Peyer's patch (tissue), 4 donors: Measurements from ENCODE around the gene PANK1. TPM values are rescaled to one million over a fixed set of nuclear protein-coding genes. Genes with fewer than 3 reads are reported as not detected.
A peak's percentile ranks its signal among the peaks of the same experiment; 100 is the strongest.

ENCODE experiments used
- DNase-seq, 3 donors: peaks; one replicate each; pipeline ENCODE4 v3.0.0-alpha.2; 2017 to 2019
- H3K27ac ChIP-seq, 4 donors: fragments of 200-600 bp; sonication (generic); one replicate each; pipeline ENCODE4 v1.5.1; 2016 to 2019
- H3K27me3 ChIP-seq, 2 donors: fragments of 200-600 bp; sonication (generic); one replicate each; pipeline ENCODE4 v1.5.1; 2019
- H3K36me3 ChIP-seq, 3 donors: fragments of 200-600 bp; sonication (generic); one replicate each; pipeline ENCODE4 v1.5.1; 2016 to 2019
- H3K4me1 ChIP-seq, 4 donors: fragments of 200-600 bp; sonication (generic); one replicate each; pipeline ENCODE4 v1.5.1; 2016 to 2019
- H3K4me3 ChIP-seq, 4 donors: fragments of 200-600 bp; sonication (generic); 1 replicate in 3 of 4; 2 replicates in 1 of 4; pipeline ENCODE4 v1.5.1; 2016 to 2019; ENCODE audit warnings: mild to moderate bottlenecking in 1 of 4
- H3K9me3 ChIP-seq, 4 donors: fragments of 200-600 bp; sonication (generic); one replicate each; pipeline ENCODE4 v1.5.1; 2016 to 2019; ENCODE audit warnings: mild to moderate bottlenecking in 1 of 4
- POLR2A ChIP-seq, 2 donors: fragments of 450-650 bp; IDR thresholded peaks; one replicate each; pipeline ENCODE4 v1.5.1; 2017; ENCODE audit warnings: antibody characterized with exemption in 2 of 2, mild to moderate bottlenecking in 2 of 2, moderate library complexity in 2 of 2
- total RNA-seq, 4 donors: library from RNA; depleted of rRNA; stranded (reverse); fragments of >200 nt; gene quantifications; one replicate each; pipeline ENCODE4 v1.1.0, GENCODE V29; 2016
- TF ChIP-seq, protein P1 (sequence below), 6 experiments: fragments of 450-650 bp in 4 of 6; fragments of 200-600 bp in 2 of 6; sonication (generic) in 1 of 6; IDR thresholded peaks; one replicate each; pipeline ENCODE4 v1.5.1; 2017 to 2019; ENCODE audit warnings: antibody characterized with exemption in 6 of 6, mild to moderate bottlenecking in 3 of 6, moderate library complexity in 1 of 6

PANK1 gene
- total RNA-seq, 4 donors from 2014 or later, result 22.3 to 45.9 (median 33.9) TPM

DNA sequence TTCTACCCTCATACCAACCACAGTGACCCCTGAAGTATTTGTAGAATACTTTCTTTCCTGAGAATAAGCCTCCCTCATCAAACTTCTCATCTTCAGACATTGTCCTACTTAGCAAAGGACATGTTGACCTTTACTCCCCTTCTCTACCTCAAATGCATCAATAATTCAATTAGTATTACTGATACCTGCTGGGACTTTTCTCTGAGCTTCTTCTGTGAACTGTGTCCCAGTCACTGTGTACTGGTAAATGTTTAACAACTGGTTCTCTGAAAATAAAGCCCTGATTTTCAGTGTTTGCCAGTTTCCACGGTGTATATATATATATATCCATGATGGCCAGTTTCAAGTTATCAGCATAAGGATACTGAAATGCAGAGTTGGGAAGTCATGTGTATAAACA lies 12.2 kb downstream of the PANK1 start:
- Histone ChIP-seq H3K27me3 (no peaks in the 10 kb centered on the region), H3K4me1 (no peaks in the 10 kb centered on the region), H3K4me3 (no peak overlapping the region), H3K9me3 (no peaks in the 10 kb centered on the region), H3K27ac (peak overlapping the region in 1 of 4 donors; percentile 26), H3K36me3 (peaks cover 0 to 7% (median 0%) of the 10 kb centered on the region in 3 donors)
- TF ChIP-seq POLR2A (IDR thresholded peaks at IDR 0.05), result no peak
- TF ChIP-seq, protein P1, sequence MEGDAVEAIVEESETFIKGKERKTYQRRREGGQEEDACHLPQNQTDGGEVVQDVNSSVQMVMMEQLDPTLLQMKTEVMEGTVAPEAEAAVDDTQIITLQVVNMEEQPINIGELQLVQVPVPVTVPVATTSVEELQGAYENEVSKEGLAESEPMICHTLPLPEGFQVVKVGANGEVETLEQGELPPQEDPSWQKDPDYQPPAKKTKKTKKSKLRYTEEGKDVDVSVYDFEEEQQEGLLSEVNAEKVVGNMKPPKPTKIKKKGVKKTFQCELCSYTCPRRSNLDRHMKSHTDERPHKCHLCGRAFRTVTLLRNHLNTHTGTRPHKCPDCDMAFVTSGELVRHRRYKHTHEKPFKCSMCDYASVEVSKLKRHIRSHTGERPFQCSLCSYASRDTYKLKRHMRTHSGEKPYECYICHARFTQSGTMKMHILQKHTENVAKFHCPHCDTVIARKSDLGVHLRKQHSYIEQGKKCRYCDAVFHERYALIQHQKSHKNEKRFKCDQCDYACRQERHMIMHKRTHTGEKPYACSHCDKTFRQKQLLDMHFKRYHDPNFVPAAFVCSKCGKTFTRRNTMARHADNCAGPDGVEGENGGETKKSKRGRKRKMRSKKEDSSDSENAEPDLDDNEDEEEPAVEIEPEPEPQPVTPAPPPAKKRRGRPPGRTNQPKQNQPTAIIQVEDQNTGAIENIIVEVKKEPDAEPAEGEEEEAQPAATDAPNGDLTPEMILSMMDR (IDR thresholded peaks at IDR 0.05), result no peak
- DNase-seq, result no peak

DNA sequence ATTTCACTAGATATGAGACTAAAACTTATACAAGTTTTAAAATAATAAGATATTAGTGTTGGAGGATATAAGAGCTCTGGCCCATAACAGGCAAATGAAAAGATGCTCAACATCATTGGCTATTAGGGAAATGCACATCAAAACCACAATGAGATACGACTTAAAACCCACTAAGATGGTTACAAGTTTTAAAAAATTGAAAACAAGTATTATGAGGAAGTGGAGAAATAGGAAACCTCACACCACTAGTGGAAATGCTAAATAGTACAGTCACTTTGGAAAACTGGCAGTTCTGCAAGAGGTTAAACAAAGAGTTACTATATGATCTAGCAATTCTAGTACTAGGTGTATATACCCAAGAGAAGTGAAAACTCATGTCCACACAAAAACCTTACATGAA lies 17.2 kb downstream of the PANK1 start:
- H3K4me1 ChIP-seq, result no peaks in the 10 kb centered on the region
- no peaks in the 10 kb centered on the region for H3K27me3 ChIP-seq

DNA sequence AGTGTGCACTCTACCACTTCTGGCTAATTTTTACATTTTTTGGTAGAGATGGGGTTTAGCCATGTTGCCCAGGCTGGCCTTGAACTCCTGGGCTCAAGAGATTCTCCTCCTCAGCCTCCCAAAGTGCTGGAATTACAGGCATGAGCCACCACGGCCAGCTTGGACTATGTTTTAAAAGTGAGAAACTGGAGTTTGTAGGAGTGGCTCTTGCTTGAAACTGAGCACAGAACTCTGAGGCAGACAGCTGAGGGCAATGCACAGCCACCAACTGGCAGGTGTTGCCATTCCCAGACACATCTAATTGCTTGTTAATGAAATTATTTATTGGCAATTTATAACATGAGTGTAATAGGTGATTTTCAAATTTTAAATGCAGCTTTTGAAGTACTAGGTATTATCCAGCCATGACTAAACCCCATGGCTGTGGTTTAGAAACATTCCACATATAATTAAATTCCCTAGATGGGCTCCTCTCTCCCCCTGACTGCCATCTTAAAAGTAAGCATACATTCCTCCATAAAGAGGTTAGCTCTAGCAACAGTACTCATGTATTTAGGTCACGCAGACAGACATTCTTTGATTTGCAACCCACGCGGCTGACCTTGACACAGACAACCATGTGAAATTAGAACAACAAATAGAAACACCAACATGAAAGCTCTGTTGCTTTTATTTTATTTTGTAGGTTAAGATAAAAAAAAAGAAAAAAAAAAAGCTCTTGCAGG lies 19.8 kb downstream of the PANK1 start:
- no peaks in the 10 kb centered on the region for H3K36me3 ChIP-seq
- TF ChIP-seq, protein P1 (IDR thresholded peaks at IDR 0.05), result no peak
- no peak for TF ChIP-seq POLR2A (IDR thresholded peaks at IDR 0.05)
- no peaks in the 10 kb centered on the region for H3K27me3 ChIP-seq
- no peak overlapping the region for H3K27ac ChIP-seq
- no peak overlapping the region for H3K4me3 ChIP-seq
- DNase-seq, result no peak
- no peaks in the 10 kb centered on the region for H3K4me1 ChIP-seq
- H3K9me3 ChIP-seq, result no peaks in the 10 kb centered on the region

More for the DNA sequence above, 17.2 kb downstream of the PANK1 start:
- H3K27ac ChIP-seq, result no peak overlapping the region
- TF ChIP-seq, protein P1 (IDR thresholded peaks at IDR 0.05), result no peak
- TF ChIP-seq POLR2A (IDR thresholded peaks at IDR 0.05), result no peak
- no peaks in the 10 kb centered on the region for H3K36me3 ChIP-seq
- H3K4me3 ChIP-seq, result no peak overlapping the region
- DNase-seq, result no peak
- H3K9me3 ChIP-seq, result no peaks in the 10 kb centered on the region

DNA sequence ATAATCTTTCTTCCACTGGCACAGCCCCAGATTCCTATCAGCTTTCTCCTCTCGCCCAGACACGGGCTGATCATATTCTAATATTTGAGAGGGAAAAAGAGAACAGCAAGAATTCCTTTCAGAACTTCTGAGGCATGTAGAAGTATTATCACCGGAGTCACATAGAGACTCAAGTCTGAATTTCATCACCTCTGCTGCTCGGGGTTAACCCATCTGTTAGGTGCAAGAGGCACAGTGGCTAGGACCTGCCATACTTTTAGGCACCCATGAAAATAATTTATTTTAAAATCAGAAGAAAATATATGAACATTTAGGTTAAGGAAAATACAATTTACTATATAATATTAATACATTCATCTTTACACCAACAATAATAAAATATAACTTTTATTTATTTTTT lies 21.0 kb downstream of the PANK1 start:
- no peaks in the 10 kb centered on the region for H3K4me1 ChIP-seq
- TF ChIP-seq, protein P1 (IDR thresholded peaks at IDR 0.05), result no peak
- no peak for TF ChIP-seq POLR2A (IDR thresholded peaks at IDR 0.05)
- H3K27me3 ChIP-seq, result no peaks in the 10 kb centered on the region
- H3K4me3 ChIP-seq, result no peak overlapping the region
- no peak overlapping the region for H3K27ac ChIP-seq
- H3K36me3 ChIP-seq, result no peaks in the 10 kb centered on the region
- no peaks in the 10 kb centered on the region for H3K9me3 ChIP-seq
- no peak for DNase-seq

DNA sequence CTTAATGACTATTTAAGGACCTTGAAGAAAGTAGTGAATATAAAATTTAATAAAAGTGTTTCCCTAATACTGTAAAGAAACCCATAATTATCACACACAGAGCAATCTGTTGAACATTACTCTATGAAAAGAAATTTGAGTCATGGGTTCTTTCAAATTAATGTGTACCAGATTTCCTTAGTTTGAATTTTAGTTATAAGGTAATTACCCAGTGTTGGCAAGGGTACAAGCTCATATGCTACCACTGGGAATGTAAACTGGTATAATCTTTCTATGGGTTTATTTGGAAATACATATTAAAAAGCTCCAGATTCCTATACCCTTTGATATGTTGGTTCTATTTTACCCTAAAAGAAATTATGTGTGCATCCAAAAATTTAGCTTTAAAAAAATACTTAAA lies 22.9 kb downstream of the PANK1 start:
- Histone ChIP-seq H3K27me3 (no peaks in the 10 kb centered on the region), H3K4me1 (no peaks in the 10 kb centered on the region), H3K36me3 (no peaks in the 10 kb centered on the region), H3K27ac (no peak overlapping the region), H3K4me3 (no peak overlapping the region), H3K9me3 (no peaks in the 10 kb centered on the region)
- no peak for DNase-seq
- TF ChIP-seq, protein P1 (IDR thresholded peaks at IDR 0.05), result no peak
- no peak for TF ChIP-seq POLR2A (IDR thresholded peaks at IDR 0.05)
